Measurements from ENCODE around the gene MED13L.

The MED13L gene

DNA sequence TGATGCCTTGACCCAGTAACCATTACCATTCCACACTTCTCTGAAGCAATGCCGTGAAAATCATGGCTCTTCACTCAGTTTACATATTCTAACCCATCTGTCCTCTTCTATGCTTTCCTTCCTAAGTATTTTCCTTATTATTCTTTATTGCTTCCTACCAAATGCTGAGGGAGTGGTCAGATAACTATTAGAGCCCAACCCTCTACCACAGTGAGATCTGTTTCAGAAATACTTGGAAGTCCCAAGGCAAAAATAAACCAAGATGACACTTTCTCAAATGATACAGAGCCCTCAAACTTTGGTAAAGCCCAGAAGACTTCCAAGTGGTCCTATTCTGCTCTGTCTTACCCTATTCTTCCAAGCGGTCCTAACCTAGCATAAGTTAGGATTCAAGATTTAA lies 68.0 kb downstream of the MED13L start:
- Histone ChIP-seq H3K27ac (ENCODE audit: insufficient read depth in 1 of 2, low read depth in 1 of 2, low read length in 2 of 2, poor library complexity in 1 of 2, severe bottlenecking in 2 of 2) (no peak overlapping the region), H3K36me3 (ENCODE audit: control insufficient read depth in 4 of 4, insufficient read depth in 4 of 4, low read length in 3 of 4) (peaks cover 0 to 10% (median 1%) of the 10 kb centered on the region in 4 experiments), H3K4me1 (ENCODE audit: control extremely low read depth in 1 of 4, control insufficient read depth in 4 of 4, insufficient read depth in 4 of 4, low read length in 3 of 4) (peaks cover 0 to 15% (median 7%) of the 10 kb centered on the region in 4 experiments), H3K9me3 (ENCODE audit: control extremely low read depth in 1 of 5, control insufficient read depth in 4 of 5, insufficient read depth in 2 of 5, low read depth in 1 of 5, low read length in 4 of 5) (no peaks in the 10 kb centered on the region), H3K4me3 (ENCODE audit: control insufficient read depth in 1 of 7, extremely low read depth in 1 of 7, insufficient read depth in 4 of 7, low read depth in 2 of 7, low read length in 6 of 7) (no peak overlapping the region), H3K27me3 (replicated peaks in 2 of 5; ENCODE audit: control insufficient read depth in 4 of 5, insufficient read depth in 5 of 5, low read length in 4 of 5) (no peaks in the 10 kb centered on the region)
- no peak for DNase-seq
- WGBS (ENCODE audit: insufficient coverage): 92% methylated on average over 1 of the region's 2 CpGs
- POLR2A ChIA-PET: no interaction called here
- CTCF ChIA-PET: no interaction called here

DNA sequence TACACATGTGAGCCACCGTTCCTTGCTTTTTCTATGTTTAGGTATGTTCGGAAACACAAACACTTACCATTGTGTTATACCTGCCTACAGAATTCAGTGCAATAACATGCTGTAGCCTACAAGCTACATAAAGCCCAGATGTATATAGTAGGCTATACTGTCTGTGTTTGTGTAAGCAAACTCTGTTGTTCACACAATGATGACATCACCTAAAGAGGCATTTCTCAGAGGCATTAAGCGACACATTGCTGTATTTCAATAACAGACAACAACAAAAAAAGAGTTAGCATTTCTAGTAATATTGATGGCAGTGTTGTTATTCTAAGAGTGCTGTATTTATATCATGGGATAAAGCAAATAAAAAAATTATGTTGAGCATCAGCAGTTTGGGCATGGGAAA lies 70.2 kb downstream of the MED13L start:
- POLR2A ChIA-PET: no interaction called here
- Histone ChIP-seq H3K4me3 (ENCODE audit: control insufficient read depth in 1 of 7, extremely low read depth in 1 of 7, insufficient read depth in 4 of 7, low read depth in 2 of 7, low read length in 6 of 7) (no peak overlapping the region), H3K36me3 (ENCODE audit: control insufficient read depth in 4 of 4, insufficient read depth in 4 of 4, low read length in 3 of 4) (peaks cover 0 to 22% (median 3%) of the 10 kb centered on the region in 4 experiments), H3K9me3 (ENCODE audit: control extremely low read depth in 1 of 5, control insufficient read depth in 4 of 5, insufficient read depth in 2 of 5, low read depth in 1 of 5, low read length in 4 of 5) (no peaks in the 10 kb centered on the region), H3K27me3 (replicated peaks in 2 of 5; ENCODE audit: control insufficient read depth in 4 of 5, insufficient read depth in 5 of 5, low read length in 4 of 5) (no peaks in the 10 kb centered on the region), H3K4me1 (ENCODE audit: control extremely low read depth in 1 of 4, control insufficient read depth in 4 of 4, insufficient read depth in 4 of 4, low read length in 3 of 4) (peaks cover 0 to 14% (median 6%) of the 10 kb centered on the region in 4 experiments), H3K27ac (ENCODE audit: insufficient read depth in 1 of 2, low read depth in 1 of 2, low read length in 2 of 2, poor library complexity in 1 of 2, severe bottlenecking in 2 of 2) (no peak overlapping the region)
- DNase-seq: no peak
- 100% methylated on average over 1 of the region's 3 CpGs for WGBS (ENCODE audit: insufficient coverage)
- CTCF ChIA-PET: interaction anchor here (1.4 kb wide), 1 partner anchor 12 kb away, joined by 4 read pairs; no protein-coding TSS in a partner anchor

DNA sequence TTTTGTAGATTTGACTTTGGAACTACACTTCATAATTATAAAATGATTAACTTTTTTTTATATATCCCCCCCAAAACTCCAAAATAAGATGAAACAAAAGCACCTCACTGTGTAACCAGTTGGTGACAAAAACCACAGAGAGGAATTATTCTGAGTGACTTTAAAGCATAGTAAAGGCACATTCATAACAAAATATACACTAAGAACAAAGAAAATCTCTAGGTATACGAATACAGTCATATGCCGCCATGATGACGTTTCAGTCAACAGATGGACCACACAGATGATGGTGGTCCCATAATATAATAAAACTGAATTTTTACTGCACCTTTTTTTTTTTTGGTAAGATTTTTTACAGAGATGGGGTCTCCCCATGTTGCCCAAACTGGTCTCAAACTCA lies 70.7 kb downstream of the MED13L start:
- no peaks in the 10 kb centered on the region for H3K9me3 ChIP-seq (ENCODE audit: control extremely low read depth in 1 of 5, control insufficient read depth in 4 of 5, insufficient read depth in 2 of 5, low read depth in 1 of 5, low read length in 4 of 5)
- 100% methylated on average over 2 of the region's 3 CpGs for WGBS (ENCODE audit: insufficient coverage)
- POLR2A ChIA-PET: no interaction called here
- no peaks in the 10 kb centered on the region for H3K27me3 ChIP-seq (replicated peaks in 2 of 5; ENCODE audit: control insufficient read depth in 4 of 5, insufficient read depth in 5 of 5, low read length in 4 of 5)
- H3K4me1 ChIP-seq (ENCODE audit: control extremely low read depth in 1 of 4, control insufficient read depth in 4 of 4, insufficient read depth in 4 of 4, low read length in 3 of 4): peaks cover 0 to 14% (median 6%) of the 10 kb centered on the region in 4 experiments
- no peak for DNase-seq
- H3K4me3 ChIP-seq (ENCODE audit: control insufficient read depth in 1 of 7, extremely low read depth in 1 of 7, insufficient read depth in 4 of 7, low read depth in 2 of 7, low read length in 6 of 7): no peak overlapping the region
- H3K36me3 ChIP-seq (ENCODE audit: control insufficient read depth in 4 of 4, insufficient read depth in 4 of 4, low read length in 3 of 4): peaks cover 0 to 25% (median 3%) of the 10 kb centered on the region in 4 experiments
- CTCF ChIA-PET: no interaction called here
- no peak overlapping the region for H3K27ac ChIP-seq (ENCODE audit: insufficient read depth in 1 of 2, low read depth in 1 of 2, low read length in 2 of 2, poor library complexity in 1 of 2, severe bottlenecking in 2 of 2)

DNA sequence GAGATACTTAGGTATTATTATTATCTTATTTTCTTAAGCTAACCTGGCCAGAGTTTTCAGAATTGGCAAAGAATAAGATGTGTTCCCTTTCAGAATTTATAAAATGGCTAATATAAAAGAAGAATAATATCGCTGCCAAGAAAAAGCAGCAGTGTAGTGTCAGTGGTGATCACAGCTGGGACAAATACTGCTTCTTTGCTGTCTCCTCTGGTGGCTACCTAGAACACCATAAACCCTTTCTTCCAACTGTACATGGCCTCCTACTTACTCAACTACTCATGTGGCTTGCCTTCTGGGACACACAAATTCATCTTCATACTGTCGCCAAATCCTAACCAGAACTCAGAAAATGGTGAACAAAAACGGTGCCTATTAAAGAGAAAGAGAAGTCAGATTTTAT lies 72.7 kb downstream of the MED13L start:
- ChIA-PET POLR2A (interaction anchor here (0.7 kb wide), 1 partner anchor 11 kb away, joined by 3 read pairs; no protein-coding TSS in a partner anchor), CTCF (interaction anchor here (0.8 to 1.6 kb wide), 5 partner anchors 10 to 76 kb away, joined by 3 to 6 read pairs (median 3); no protein-coding TSS in a partner anchor)
- Histone ChIP-seq H3K4me3 (ENCODE audit: control insufficient read depth in 1 of 7, extremely low read depth in 1 of 7, insufficient read depth in 4 of 7, low read depth in 2 of 7, low read length in 6 of 7) (no peak overlapping the region), H3K27ac (ENCODE audit: insufficient read depth in 1 of 2, low read depth in 1 of 2, low read length in 2 of 2, poor library complexity in 1 of 2, severe bottlenecking in 2 of 2) (peak overlapping the region in 1 of 2 experiments; percentile 20), H3K9me3 (ENCODE audit: control extremely low read depth in 1 of 5, control insufficient read depth in 4 of 5, insufficient read depth in 2 of 5, low read depth in 1 of 5, low read length in 4 of 5) (no peaks in the 10 kb centered on the region), H3K4me1 (ENCODE audit: control extremely low read depth in 1 of 4, control insufficient read depth in 4 of 4, insufficient read depth in 4 of 4, low read length in 3 of 4) (no peaks in the 10 kb centered on the region), H3K27me3 (replicated peaks in 2 of 5; ENCODE audit: control insufficient read depth in 4 of 5, insufficient read depth in 5 of 5, low read length in 4 of 5) (no peaks in the 10 kb centered on the region), H3K36me3 (ENCODE audit: control insufficient read depth in 4 of 4, insufficient read depth in 4 of 4, low read length in 3 of 4) (peaks cover 0 to 29% (median 3%) of the 10 kb centered on the region in 4 experiments)
- WGBS (ENCODE audit: insufficient coverage): 100% methylated on average over 2 of the region's 3 CpGs
- DNase-seq: no peak

DNA sequence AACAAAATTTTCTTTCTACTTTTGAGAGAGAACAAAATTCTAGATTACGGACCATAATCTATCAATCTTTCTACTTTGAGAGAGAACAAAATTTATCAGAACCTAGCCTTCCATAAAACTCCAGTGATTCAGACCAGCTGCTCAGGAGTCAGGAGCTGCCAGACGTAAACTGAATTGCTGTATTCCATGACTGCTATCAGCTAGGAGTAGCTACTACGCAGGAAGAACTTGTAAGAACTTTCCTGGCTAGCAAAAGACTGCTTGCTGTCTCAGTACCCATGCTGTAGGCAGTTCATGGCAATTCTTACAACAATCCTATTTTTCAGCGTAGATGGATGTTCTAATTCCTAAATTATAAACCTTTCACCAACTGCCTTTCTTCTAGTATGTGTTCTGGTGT lies 73.3 kb downstream of the MED13L start:
- Histone ChIP-seq H3K36me3 (ENCODE audit: control insufficient read depth in 4 of 4, insufficient read depth in 4 of 4, low read length in 3 of 4) (peaks cover 0 to 29% (median 3%) of the 10 kb centered on the region in 4 experiments), H3K9me3 (ENCODE audit: control extremely low read depth in 1 of 5, control insufficient read depth in 4 of 5, insufficient read depth in 2 of 5, low read depth in 1 of 5, low read length in 4 of 5) (no peaks in the 10 kb centered on the region), H3K4me3 (ENCODE audit: control insufficient read depth in 1 of 7, extremely low read depth in 1 of 7, insufficient read depth in 4 of 7, low read depth in 2 of 7, low read length in 6 of 7) (no peak overlapping the region), H3K4me1 (ENCODE audit: control extremely low read depth in 1 of 4, control insufficient read depth in 4 of 4, insufficient read depth in 4 of 4, low read length in 3 of 4) (no peaks in the 10 kb centered on the region), H3K27me3 (replicated peaks in 2 of 5; ENCODE audit: control insufficient read depth in 4 of 5, insufficient read depth in 5 of 5, low read length in 4 of 5) (no peaks in the 10 kb centered on the region), H3K27ac (ENCODE audit: insufficient read depth in 1 of 2, low read depth in 1 of 2, low read length in 2 of 2, poor library complexity in 1 of 2, severe bottlenecking in 2 of 2) (no peak overlapping the region)
- ChIA-PET CTCF (interaction anchor here (0.8 to 1.6 kb wide), 4 partner anchors 9 to 76 kb away, joined by 3 to 6 read pairs (median 4); no protein-coding TSS in a partner anchor), POLR2A (no interaction called here)
- 96% methylated on average over 3 of the region's 4 CpGs for WGBS (ENCODE audit: insufficient coverage)
- no peak for DNase-seq

DNA sequence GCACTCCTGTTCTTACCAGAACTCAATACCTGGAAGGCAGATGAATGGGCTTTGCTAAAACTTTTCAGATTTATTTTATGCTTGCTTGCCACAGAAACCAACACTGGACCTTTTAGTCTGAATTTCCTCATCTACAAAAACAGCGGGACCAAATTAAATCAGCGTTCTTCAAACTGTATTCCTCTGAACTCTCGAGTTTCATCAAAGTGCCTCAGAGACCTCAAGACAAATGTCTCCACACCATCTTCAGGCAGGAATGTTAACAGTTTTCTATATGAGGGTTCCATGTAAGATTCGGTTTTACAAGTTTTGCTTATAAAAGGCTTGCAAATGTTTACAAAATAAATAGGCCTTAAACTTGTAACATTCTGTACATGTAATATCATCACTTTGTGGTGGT lies 74.6 kb downstream of the MED13L start:
- Histone ChIP-seq H3K4me1 (ENCODE audit: control extremely low read depth in 1 of 4, control insufficient read depth in 4 of 4, insufficient read depth in 4 of 4, low read length in 3 of 4) (peaks cover 4 to 6% (median 6%) of the 10 kb centered on the region in 4 experiments), H3K36me3 (ENCODE audit: control insufficient read depth in 4 of 4, insufficient read depth in 4 of 4, low read length in 3 of 4) (peaks cover 0 to 29% (median 3%) of the 10 kb centered on the region in 4 experiments), H3K4me3 (ENCODE audit: control insufficient read depth in 1 of 7, extremely low read depth in 1 of 7, insufficient read depth in 4 of 7, low read depth in 2 of 7, low read length in 6 of 7) (no peak overlapping the region), H3K9me3 (ENCODE audit: control extremely low read depth in 1 of 5, control insufficient read depth in 4 of 5, insufficient read depth in 2 of 5, low read depth in 1 of 5, low read length in 4 of 5) (no peaks in the 10 kb centered on the region), H3K27me3 (replicated peaks in 2 of 5; ENCODE audit: control insufficient read depth in 4 of 5, insufficient read depth in 5 of 5, low read length in 4 of 5) (no peaks in the 10 kb centered on the region), H3K27ac (ENCODE audit: insufficient read depth in 1 of 2, low read depth in 1 of 2, low read length in 2 of 2, poor library complexity in 1 of 2, severe bottlenecking in 2 of 2) (no peak overlapping the region)
- WGBS (ENCODE audit: insufficient coverage): 100% methylated on average over 3 of the region's 4 CpGs
- ChIA-PET CTCF (interaction anchor here (1.1 to 1.9 kb wide), 3 partner anchors 9 to 27 kb away, joined by 3 to 10 read pairs (median 3); no protein-coding TSS in a partner anchor), POLR2A (no interaction called here)
- no peak for DNase-seq

DNA sequence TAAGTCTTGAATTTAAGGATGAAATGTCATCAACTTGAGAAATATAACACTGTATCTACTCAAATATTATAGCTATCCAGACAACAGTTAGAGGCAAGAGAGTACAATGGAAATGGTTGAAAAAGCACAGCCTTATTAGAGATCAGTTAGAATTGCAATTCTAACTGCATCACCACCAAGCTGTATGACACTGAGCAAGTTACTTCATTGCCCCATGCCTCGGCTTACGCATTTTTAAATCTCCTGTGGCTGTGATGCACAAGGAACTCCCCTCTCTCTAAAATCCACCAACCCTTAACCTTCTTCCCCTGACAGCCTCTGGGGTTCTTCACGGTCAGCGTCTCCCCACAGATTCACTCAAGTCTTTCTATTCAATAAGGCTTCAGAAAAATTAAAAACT lies 75.1 kb downstream of the MED13L start:
- no peak overlapping the region for H3K4me3 ChIP-seq (ENCODE audit: control insufficient read depth in 1 of 7, extremely low read depth in 1 of 7, insufficient read depth in 4 of 7, low read depth in 2 of 7, low read length in 6 of 7)
- H3K9me3 ChIP-seq (ENCODE audit: control extremely low read depth in 1 of 5, control insufficient read depth in 4 of 5, insufficient read depth in 2 of 5, low read depth in 1 of 5, low read length in 4 of 5): no peaks in the 10 kb centered on the region
- ChIA-PET POLR2A (no interaction called here), CTCF (interaction anchor here (0.8 to 1.9 kb wide), 5 partner anchors 9 to 27 kb away, joined by 3 to 10 read pairs (median 3); no protein-coding TSS in a partner anchor)
- no peaks in the 10 kb centered on the region for H3K27me3 ChIP-seq (replicated peaks in 2 of 5; ENCODE audit: control insufficient read depth in 4 of 5, insufficient read depth in 5 of 5, low read length in 4 of 5)
- DNase-seq: no peak
- H3K36me3 ChIP-seq (ENCODE audit: control insufficient read depth in 4 of 4, insufficient read depth in 4 of 4, low read length in 3 of 4): peaks cover 0 to 29% (median 3%) of the 10 kb centered on the region in 4 experiments
- no peak overlapping the region for H3K27ac ChIP-seq (ENCODE audit: insufficient read depth in 1 of 2, low read depth in 1 of 2, low read length in 2 of 2, poor library complexity in 1 of 2, severe bottlenecking in 2 of 2)
- peaks cover 4 to 6% (median 6%) of the 10 kb centered on the region in 4 experiments for H3K4me1 ChIP-seq (ENCODE audit: control extremely low read depth in 1 of 4, control insufficient read depth in 4 of 4, insufficient read depth in 4 of 4, low read length in 3 of 4)
- 100% methylated on average over 2 of the region's 4 CpGs for WGBS (ENCODE audit: insufficient coverage)

Data from common myeloid progenitor, CD34-positive (primary cell).